Pancreas (tissue), 10 donors: Measurements from ENCODE around the gene RELL1. TPM values are rescaled to one million over a fixed set of nuclear protein-coding genes. Genes with fewer than 3 reads are reported as not detected.

ENCODE experiments used
- ATAC-seq, 4 donors: fragments of 200-7000 bp; cut with Tn5 transposase; one replicate each; pipeline versions ENCODE4 v1.8.0 to v1.9.1; 2020; ENCODE audit warnings: mild to moderate bottlenecking in 4 of 4, moderate library complexity in 4 of 4
- DNase-seq, 6 donors: peaks; one replicate each; pipeline ENCODE4 v3.0.0-alpha.2; 2020
- FAIRE-seq: peaks from 2 replicates; lab custom pipeline; 2012; peaks lifted over from hg19 to GRCh38; lab: Jason Lieb, UNC
- H3K27ac ChIP-seq, 4 donors: fragments of 200-600 bp; sonication (generic); 1 replicate in 3 of 4; 2 replicates in 1 of 4; pipeline versions ENCODE4 v1.5.0 to v1.8.0; 2020
- H3K27me3 ChIP-seq, 4 donors: fragments of 200-600 bp; one replicate each; pipeline ENCODE4 v1.8.0; 2021
- H3K36me3 ChIP-seq, 3 donors: fragments of 200-600 bp; sonication (generic) in 1 of 3; one replicate each; pipeline versions ENCODE4 v1.5.0 to v1.8.0; 2020 to 2021
- H3K4me1 ChIP-seq, 3 donors: fragments of 200-600 bp; one replicate each; pipeline ENCODE4 v1.8.0; 2021
- H3K4me3 ChIP-seq, 4 donors: fragments of 200-600 bp; sonication (generic) in 2 of 4; one replicate each; pipeline versions ENCODE4 v1.5.0 to v1.8.0; 2020 to 2021
- H3K9me3 ChIP-seq, 4 donors: fragments of 200-600 bp; one replicate each; pipeline ENCODE4 v1.8.0; 2021
- WGBS, 2 donors: extraction: QIAGEN DNeasy Blood & Tissue Kit; methylation state at CpG; one replicate each; pipeline ENCODE4 v1.1.7; 2013; 5-methylcytosine and 5-hydroxymethylcytosine counted together
- intact Hi-C, 3 donors: fragments of 100-400 bp; cut with DNase I; formaldehyde crosslinking; loops; one replicate each; pipeline versions ENCODE4 v1.11.1 to v1.14.2; 2022
- polyA plus RNA-seq, 2 donors: library from polyadenylated mRNA; stranded (reverse); fragments of 200-250 nt; gene quantifications; one replicate each; pipeline ENCODE4 v1.2.3, GENCODE V29; 2013
- total RNA-seq, 6 donors: library from RNA; stranded (reverse); fragmentation: NEBNext Ultra II Directional in 4 of 6; extraction: Animal tissue kit (Norgen Biotek cat#: 25700) in 4 of 6; gene quantifications; one replicate each; pipeline versions ENCODE4 v1.2.1 to v1.2.4, GENCODE V29; 2021 to 2023
- TF ChIP-seq, protein P1 (sequence below), 4 donors: fragments of 200-600 bp; sonication (generic) in 3 of 4; IDR thresholded peaks; one replicate each; pipeline versions ENCODE4 v1.5.0 to v1.8.0; 2021; ENCODE audit warnings: antibody characterized with exemption in 4 of 4
- donor health status: healthy with polysubstance abuse.
- donor health status: DM: no; HTN: no; CAD: no; lungs with moderate emphysema.
- donor health status: DM: no; HTN: no; CAD: no.
- donor health status: control.
- donor health status: control.
- donor health status: Bipolar disorder and iron deficiency.
- donor health status: DM: yes; HTN: yes; CAD: no.
- donor health status: DM: no; HTN: no; CAD: no.
- donor health status: DM: no; HTN: no; CAD: no.
- donor health status: DM: yes; HTN: yes; CAD: no.

RELL1 gene
- total and polyA plus RNA-seq, 8 donors = 0.38 to 17.1 (median 4.7) TPM

DNA sequence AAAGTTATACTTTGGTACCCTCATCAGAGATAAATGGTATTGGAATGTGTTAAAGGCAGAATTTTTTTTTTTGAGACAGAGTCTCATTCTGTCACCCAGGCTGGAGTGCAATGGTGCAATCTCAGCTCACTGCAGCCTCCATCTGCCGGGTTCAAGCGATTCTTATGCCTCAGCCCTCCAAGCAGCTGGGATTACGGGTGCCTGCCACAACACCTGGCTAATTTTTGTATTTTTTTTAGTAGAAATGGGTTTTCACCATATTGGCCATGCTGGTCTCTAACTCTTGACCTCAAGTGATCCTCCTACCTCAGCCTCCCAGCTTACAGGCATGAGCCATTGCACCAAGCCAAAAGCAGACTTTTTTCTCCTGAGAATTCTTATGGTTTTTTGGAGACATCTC is 11.4 kb upstream of the RELL1 start:
- Histone ChIP-seq H3K4me1 (no peaks in the 10 kb centered on the region), H3K27ac (no peak overlapping the region), H3K4me3 (no peak overlapping the region), H3K27me3 (no peaks in the 10 kb centered on the region), H3K36me3 (no peaks in the 10 kb centered on the region), H3K9me3 (no peaks in the 10 kb centered on the region)
- no peak for DNase-seq
- intact Hi-C loops = no loop called here
- FAIRE-seq = no peak
- no peak for ATAC-seq
- 95 to 98% methylated on average over 3 of the region's 3 CpGs for WGBS, 2 donors
- TF ChIP-seq, protein P1, sequence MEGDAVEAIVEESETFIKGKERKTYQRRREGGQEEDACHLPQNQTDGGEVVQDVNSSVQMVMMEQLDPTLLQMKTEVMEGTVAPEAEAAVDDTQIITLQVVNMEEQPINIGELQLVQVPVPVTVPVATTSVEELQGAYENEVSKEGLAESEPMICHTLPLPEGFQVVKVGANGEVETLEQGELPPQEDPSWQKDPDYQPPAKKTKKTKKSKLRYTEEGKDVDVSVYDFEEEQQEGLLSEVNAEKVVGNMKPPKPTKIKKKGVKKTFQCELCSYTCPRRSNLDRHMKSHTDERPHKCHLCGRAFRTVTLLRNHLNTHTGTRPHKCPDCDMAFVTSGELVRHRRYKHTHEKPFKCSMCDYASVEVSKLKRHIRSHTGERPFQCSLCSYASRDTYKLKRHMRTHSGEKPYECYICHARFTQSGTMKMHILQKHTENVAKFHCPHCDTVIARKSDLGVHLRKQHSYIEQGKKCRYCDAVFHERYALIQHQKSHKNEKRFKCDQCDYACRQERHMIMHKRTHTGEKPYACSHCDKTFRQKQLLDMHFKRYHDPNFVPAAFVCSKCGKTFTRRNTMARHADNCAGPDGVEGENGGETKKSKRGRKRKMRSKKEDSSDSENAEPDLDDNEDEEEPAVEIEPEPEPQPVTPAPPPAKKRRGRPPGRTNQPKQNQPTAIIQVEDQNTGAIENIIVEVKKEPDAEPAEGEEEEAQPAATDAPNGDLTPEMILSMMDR (IDR thresholded peaks at IDR 0.05) = no peak

DNA sequence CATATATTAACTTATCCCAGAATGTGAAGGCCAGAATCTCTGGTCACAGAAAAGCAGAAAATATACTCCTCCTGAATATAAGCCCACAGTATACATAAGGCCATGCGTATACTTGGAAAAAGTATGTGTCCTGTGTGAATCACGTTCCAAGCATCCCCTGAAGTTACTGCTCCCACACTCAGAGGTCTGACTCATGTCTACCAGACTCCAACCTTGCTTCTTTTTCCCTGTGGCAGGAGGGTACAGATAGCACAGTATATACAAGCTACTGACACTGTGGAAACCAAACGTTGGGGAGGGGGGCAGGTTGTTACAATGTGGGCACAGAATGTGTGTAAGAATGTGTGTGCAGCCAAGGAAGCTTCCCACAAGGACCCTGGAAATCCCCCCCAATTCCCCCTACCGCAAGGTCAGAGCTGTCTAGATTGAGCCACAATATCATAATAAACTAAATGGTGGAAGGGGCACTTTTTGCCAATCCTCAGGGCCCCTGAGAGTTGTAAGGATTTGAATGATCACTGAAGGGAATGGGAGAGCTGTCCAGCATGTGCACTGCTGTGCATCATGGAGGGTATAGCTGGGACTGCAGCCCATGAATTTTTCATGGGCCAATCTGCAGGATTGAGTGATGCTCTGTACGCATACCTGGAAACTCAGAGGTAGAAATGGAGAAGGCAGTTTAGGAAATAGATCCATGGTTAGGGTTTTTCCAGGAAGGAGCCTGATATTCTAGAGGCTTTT is 7.4 kb upstream of the RELL1 start:
- H3K27me3 ChIP-seq = no peaks in the 10 kb centered on the region
- WGBS, 2 donors = 86 to 90% methylated on average over 5 of the region's 5 CpGs

DNA sequence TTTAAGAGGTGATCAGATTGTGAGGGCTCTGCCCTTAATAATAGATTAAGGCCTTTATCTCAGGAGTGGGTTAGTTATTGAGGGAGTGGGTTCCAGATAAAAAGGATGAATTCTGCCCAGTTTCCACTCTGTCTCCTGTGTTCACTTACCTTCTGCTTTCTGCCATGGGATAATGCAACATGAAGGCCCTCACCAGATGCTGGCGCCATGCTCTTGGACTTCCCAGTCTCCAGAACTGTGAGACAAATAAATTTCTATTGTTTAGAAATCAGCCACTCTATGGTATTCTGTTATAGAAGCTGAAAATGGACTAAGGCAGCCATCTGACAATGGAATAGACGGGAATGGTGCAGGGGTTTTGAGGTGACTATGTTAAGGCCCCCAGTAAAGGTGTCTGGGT is 6.9 kb upstream of the RELL1 start:
- TF ChIP-seq, protein P1 (IDR thresholded peaks at IDR 0.05) = no peak

More for the DNA sequence above, 7.4 kb upstream of the RELL1 start:
- intact Hi-C loops = no loop called here
- FAIRE-seq (no peak), DNase-seq (no peak), ATAC-seq (no peak)
- Histone ChIP-seq H3K36me3 (no peaks in the 10 kb centered on the region), H3K4me1 (no peaks in the 10 kb centered on the region), H3K9me3 (no peaks in the 10 kb centered on the region), H3K27ac (no peak overlapping the region), H3K4me3 (no peak overlapping the region)
- TF ChIP-seq, protein P1 (IDR thresholded peaks at IDR 0.05) = no peak

DNA sequence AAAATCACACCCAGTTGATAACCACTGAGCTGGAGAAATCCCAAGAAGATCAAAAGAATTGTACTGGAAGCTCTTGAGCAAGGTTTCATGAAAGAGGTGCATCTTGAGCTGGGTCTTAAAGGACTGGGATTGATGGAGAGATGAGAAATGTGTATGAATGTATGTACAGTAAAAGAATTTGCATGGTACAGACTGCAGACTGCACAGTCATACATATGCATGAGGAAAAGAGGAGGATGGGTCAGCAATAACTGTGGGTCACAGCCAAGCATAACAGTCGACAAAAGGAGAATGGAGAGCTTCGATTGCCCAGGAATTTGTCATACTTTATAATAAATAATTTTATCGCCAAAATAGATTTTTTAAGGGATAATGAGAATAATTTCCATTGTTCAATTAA is 4.8 kb upstream of the RELL1 start:
- 93 to 96% methylated on average over 3 of the region's 3 CpGs for WGBS, 2 donors
- no peaks in the 10 kb centered on the region for H3K9me3 ChIP-seq
- H3K4me1 ChIP-seq = peaks cover 0 to 3% (median 0%) of the 10 kb centered on the region in 3 donors
- no peak overlapping the region for H3K4me3 ChIP-seq
- FAIRE-seq = no peak
- ATAC-seq = no peak
- DNase-seq = no peak
- intact Hi-C loops = no loop called here
- no peaks in the 10 kb centered on the region for H3K27me3 ChIP-seq
- TF ChIP-seq, protein P1 (IDR thresholded peaks at IDR 0.05) = no peak
- no peak overlapping the region for H3K27ac ChIP-seq
- no peaks in the 10 kb centered on the region for H3K36me3 ChIP-seq

More for the DNA sequence above, 6.9 kb upstream of the RELL1 start:
- WGBS, 2 donors = 96% methylated on average over 2 of the region's 2 CpGs
- DNase-seq (no peak), ATAC-seq (no peak), FAIRE-seq (no peak)
- Histone ChIP-seq H3K4me1 (no peaks in the 10 kb centered on the region), H3K27ac (no peak overlapping the region), H3K9me3 (no peaks in the 10 kb centered on the region), H3K4me3 (no peak overlapping the region), H3K27me3 (no peaks in the 10 kb centered on the region), H3K36me3 (no peaks in the 10 kb centered on the region)
- intact Hi-C loops = no loop called here
